HEK293 (cell line): ENCODE results near the gene FMNL1.

Source experiments
- CTCF ChIA-PET: fragments of 350-600 bp; formaldehyde crosslinking; extraction: SDS; loops from one replicate; lab custom pipeline; 2021; ENCODE audit warnings: antibody characterized with exemption; lab: Yijun Ruan, JAX
- POLR2A ChIA-PET: fragments of 300-600 bp; formaldehyde crosslinking; extraction: SDS; loops from one replicate; lab custom pipeline; 2020; ENCODE audit warnings: antibody characterized with exemption, inconsistent platforms; lab: Yijun Ruan, JAX
- H3K27ac ChIP-seq: fragments of 200-500 bp; sonication (Bioruptor generic); 2 replicates; pipeline ENCODE4 v1.5.1; 2014; ENCODE audit warnings: low read depth, low read length, control low read depth, inconsistent platforms; ENCODE audit errors: extremely low read depth
- H3K36me3 ChIP-seq, 2 experiments: fragments of 200-500 bp in 1 of 2; sonication (Bioruptor generic) in 1 of 2; 1 replicate in 1 of 2; 2 replicates in 1 of 2; pipeline ENCODE4 v1.5.1; 2014 to 2017; ENCODE audit warnings: inconsistent platforms in 2 of 2, low read length in 2 of 2; ENCODE audit not compliant: control insufficient read depth in 2 of 2, insufficient read depth in 1 of 2
- H3K4me1 ChIP-seq: fragments of 200-500 bp; sonication (Bioruptor generic); 2 replicates; pipeline ENCODE4 v1.5.1; 2014; ENCODE audit warnings: mild to moderate bottlenecking, low read length, inconsistent platforms; ENCODE audit not compliant: control insufficient read depth, insufficient read depth
- H3K4me3 ChIP-seq: 2 replicates; pipeline ENCODE4 v1.5.1; 2011; ENCODE audit warnings: low read depth, mild to moderate bottlenecking, control low read depth, low read length, moderate library complexity
- H3K9me3 ChIP-seq: fragments of 200-500 bp; sonication (Bioruptor generic); 2 replicates; pipeline ENCODE4 v1.5.1; 2014; ENCODE audit warnings: low read depth, low read length, inconsistent platforms; ENCODE audit not compliant: control insufficient read depth, insufficient read depth
- GFI1B ChIP-seq: fragments of 450-650 bp; formaldehyde crosslinking; IDR thresholded peaks from 2 replicates; pipeline ENCODE4 v1.5.1; 2016; ENCODE audit warnings: missing biosample characterization, missing genetic modification characterization
- GLIS2 ChIP-seq: fragments of 450-650 bp; formaldehyde crosslinking; IDR thresholded peaks from 2 replicates; pipeline ENCODE4 v1.5.1; 2016; ENCODE audit warnings: missing biosample characterization, missing genetic modification characterization
- PRDM6 ChIP-seq: fragments of 450-650 bp; formaldehyde crosslinking; IDR thresholded peaks from 2 replicates; pipeline ENCODE4 v1.5.1; 2017; ENCODE audit warnings: missing biosample characterization, missing genetic modification characterization
- SALL2 ChIP-seq: fragments of 450-650 bp; formaldehyde crosslinking; IDR thresholded peaks from 2 replicates; pipeline ENCODE4 v1.5.0; 2017; ENCODE audit warnings: missing biosample characterization, mild to moderate bottlenecking, missing genetic modification characterization, borderline replicate concordance
- SCRT2 ChIP-seq: fragments of 450-650 bp; formaldehyde crosslinking; IDR thresholded peaks from 2 replicates; pipeline ENCODE4 v1.5.1; 2016; ENCODE audit warnings: missing biosample characterization, missing genetic modification characterization
- SETDB1 ChIP-seq: IDR thresholded peaks from one replicate; pipeline ENCODE4 v1.6.1; 2017; ENCODE audit warnings: mild to moderate bottlenecking, low read length, moderate library complexity, mixed read lengths; ENCODE audit not compliant: insufficient read length
- ZIC2 ChIP-seq: fragments of 450-650 bp; formaldehyde crosslinking; IDR thresholded peaks from 2 replicates; pipeline ENCODE4 v1.5.1; 2016; ENCODE audit warnings: missing biosample characterization, missing genetic modification characterization
- ZNF280C ChIP-seq: fragments of 450-650 bp; formaldehyde crosslinking; IDR thresholded peaks from 2 replicates; pipeline ENCODE4 v1.5.1; 2016; ENCODE audit warnings: missing biosample characterization, missing genetic modification characterization
- ZNF302 ChIP-seq: fragments of 450-650 bp; formaldehyde crosslinking; IDR thresholded peaks from 2 replicates; pipeline ENCODE4 v1.5.1; 2016; ENCODE audit warnings: missing biosample characterization, missing genetic modification characterization, low read depth
- ZNF366 ChIP-seq: fragments of 450-650 bp; formaldehyde crosslinking; conservative IDR thresholded peaks from 2 replicates; pipeline ENCODE4 v1.5.1; 2016; ENCODE audit warnings: missing biosample characterization, missing genetic modification characterization
- ZNF585B ChIP-seq: fragments of 450-650 bp; formaldehyde crosslinking; IDR thresholded peaks from 2 replicates; pipeline ENCODE4 v1.5.1; 2016; ENCODE audit warnings: missing biosample characterization, missing genetic modification characterization
- ZNF600 ChIP-seq: fragments of 450-650 bp; formaldehyde crosslinking; IDR thresholded peaks from 2 replicates; pipeline ENCODE4 v1.5.1; 2016; ENCODE audit warnings: missing biosample characterization, missing genetic modification characterization
- ZNF624 ChIP-seq: fragments of 450-650 bp; formaldehyde crosslinking; IDR thresholded peaks from 2 replicates; pipeline ENCODE4 v1.5.1; 2017; ENCODE audit warnings: missing biosample characterization, missing genetic modification characterization
- TF ChIP-seq, protein P1 (sequence below): fragments of 450-650 bp; formaldehyde crosslinking; IDR thresholded peaks from 2 replicates; pipeline ENCODE4 v1.5.1; 2016; ENCODE audit warnings: missing biosample characterization, missing genetic modification characterization

Gene FMNL1

GRCh38 chr17:45222996-45223538, 1.4 kb downstream of the FMNL1 start:
- Histone ChIP-seq H3K4me3 (no peak overlapping the region), H3K9me3 (no peaks in the 10 kb centered on the region), H3K4me1 (no peaks in the 10 kb centered on the region; the same call in 1 of the 2 replicates), H3K27ac (no peak overlapping the region), H3K36me3 (no peaks in the 10 kb centered on the region)
- TF ChIP-seq, protein P1, sequence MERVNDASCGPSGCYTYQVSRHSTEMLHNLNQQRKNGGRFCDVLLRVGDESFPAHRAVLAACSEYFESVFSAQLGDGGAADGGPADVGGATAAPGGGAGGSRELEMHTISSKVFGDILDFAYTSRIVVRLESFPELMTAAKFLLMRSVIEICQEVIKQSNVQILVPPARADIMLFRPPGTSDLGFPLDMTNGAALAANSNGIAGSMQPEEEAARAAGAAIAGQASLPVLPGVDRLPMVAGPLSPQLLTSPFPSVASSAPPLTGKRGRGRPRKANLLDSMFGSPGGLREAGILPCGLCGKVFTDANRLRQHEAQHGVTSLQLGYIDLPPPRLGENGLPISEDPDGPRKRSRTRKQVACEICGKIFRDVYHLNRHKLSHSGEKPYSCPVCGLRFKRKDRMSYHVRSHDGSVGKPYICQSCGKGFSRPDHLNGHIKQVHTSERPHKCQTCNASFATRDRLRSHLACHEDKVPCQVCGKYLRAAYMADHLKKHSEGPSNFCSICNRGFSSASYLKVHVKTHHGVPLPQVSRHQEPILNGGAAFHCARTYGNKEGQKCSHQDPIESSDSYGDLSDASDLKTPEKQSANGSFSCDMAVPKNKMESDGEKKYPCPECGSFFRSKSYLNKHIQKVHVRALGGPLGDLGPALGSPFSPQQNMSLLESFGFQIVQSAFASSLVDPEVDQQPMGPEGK (tag by site-specific recombination), result 0 out of 2 replicates have a peak, but pooled peaks have one; percentile 11
- no peak for TF ChIP-seq SALL2 (tag by site-specific recombination)
- no peak for TF ChIP-seq PRDM6
- no peak for TF ChIP-seq ZNF302 (tag by site-specific recombination)
- no peak for TF ChIP-seq ZNF280C
- no peak for TF ChIP-seq ZNF366 (tag by site-specific recombination)
- POLR2A ChIA-PET, result interaction anchor here (1.7 to 1.8 kb wide), 2 partner anchors 13 to 75 kb away, joined by 4 to 8 read pairs; partner anchors contain the start of gene HEXIM1
- CTCF ChIA-PET, result interaction anchor here (0.6 to 10.4 kb wide), 7 partner anchors 10 to 203 kb away, joined by 3 to 192 read pairs (median 4); no protein-coding TSS in a partner anchor

- CTCF ChIA-PET, result interaction anchor here (0.6 to 10.4 kb wide), 6 partner anchors 9 to 202 kb away, joined by 3 to 192 read pairs (median 4); no protein-coding TSS in a partner anchor
- POLR2A ChIA-PET, result interaction anchor here (0.9 to 1.8 kb wide), 2 partner anchors 12 to 75 kb away, joined by 3 to 4 read pairs; no protein-coding TSS in a partner anchor
These were observed 2.1 kb downstream of the FMNL1 start for GRCh38 chr17:45223539-45224528.

More at GRCh38 chr17:45223539-45224528, 2.1 kb downstream of the FMNL1 start:
- Histone ChIP-seq H3K9me3 (no peaks in the 10 kb centered on the region), H3K27ac (no peak overlapping the region)
- TF ChIP-seq SETDB1, result no peak
- TF ChIP-seq ZNF624, result no peak
- TF ChIP-seq ZNF600 (tag by site-specific recombination), result peak; percentile 26; the same call in 1 of the 2 replicates
- TF ChIP-seq ZNF585B (tag by site-specific recombination), result no peak
- TF ChIP-seq, protein P1 (tag by site-specific recombination), result 0 out of 2 replicates have a peak, but pooled peaks have one; percentile 39
- TF ChIP-seq GLIS2 (tag by site-specific recombination), result 0 out of 2 replicates have a peak, but pooled peaks have one; percentile 11
- TF ChIP-seq GFI1B, result peak; percentile 90
- TF ChIP-seq ZIC2, result peak; percentile 24; the same call in 1 of the 2 replicates
- TF ChIP-seq SCRT2 (tag by site-specific recombination), result peak; percentile 62
- TF ChIP-seq, all 188 proteins: peak for 6
- Histone ChIP-seq H3K4me3 (no peak overlapping the region), H3K36me3 (no peaks in the 10 kb centered on the region), H3K4me1 (no peaks in the 10 kb centered on the region; the same call in 1 of the 2 replicates)
